OCI-LY1 (cell line): Measurements from ENCODE around the gene CRAT.

Experiments
- CTCF ChIP-seq: fragments of 200-600 bp; sonication (generic), shearing (Covaris generic); IDR thresholded peaks from 2 replicates; pipeline ENCODE4 v1.5.1; 2017; ENCODE audit warnings: mild to moderate bottlenecking, antibody characterized with exemption, low read length, moderate library complexity, mixed read lengths
- EZH2 ChIP-seq: fragments of 200-600 bp; sonication (generic), shearing (Covaris generic); IDR thresholded peaks from 2 replicates; pipeline ENCODE4 v1.8.0; 2017; ENCODE audit warnings: borderline replicate concordance, mixed run types, mild to moderate bottlenecking, antibody characterized with exemption, low read length, moderate library complexity, mixed read lengths

GRCh38 chr9:129105857-129106694 lies 4.5 kb downstream of the CRAT start:
- TF ChIP-seq CTCF (no peak), EZH2 (no peak)
